Choroid plexus epithelial cell (primary cell): ENCODE results near the gene FOS.

ENCODE experiments used
- DNase-seq: peaks from one replicate; pipeline ENCODE4 v3.0.0-alpha.2; 2010; ENCODE audit warnings: low read depth
- H3K4me3 ChIP-seq: 2 replicates; pipeline ENCODE4 v1.5.1; 2011; ENCODE audit warnings: low read depth, mild to moderate bottlenecking, control low read depth, low read length, moderate library complexity
- CTCF ChIP-seq: conservative IDR thresholded peaks from 2 replicates; pipeline ENCODE4 v1.5.1; 2011; ENCODE audit warnings: low read depth, mild to moderate bottlenecking, control low read depth, inconsistent platforms, low read length, moderate library complexity

Gene FOS

GRCh38 chr14:75252254-75252837 is 26.3 kb upstream of the FOS start:
- no peak overlapping the region for H3K4me3 ChIP-seq
- no peak for DNase-seq

GRCh38 chr14:75254381-75254822 is 24.2 kb upstream of the FOS start:
- TF ChIP-seq CTCF, result no peak
- DNase-seq, result no peak
- H3K4me3 ChIP-seq, result no peak overlapping the region

More at GRCh38 chr14:75252254-75252837, 26.3 kb upstream of the FOS start:
- no peak for TF ChIP-seq CTCF

- TF ChIP-seq CTCF, result no peak
Observed at GRCh38 chr14:75254901-75255584, 23.6 kb upstream of the FOS start.

GRCh38 chr14:75258079-75258802 is 20.4 kb upstream of the FOS start:
- TF ChIP-seq CTCF, result no peak
- H3K4me3 ChIP-seq, result peak overlapping the region; percentile 47
- DNase-seq, result peak; percentile 61

More at GRCh38 chr14:75254901-75255584, 23.6 kb upstream of the FOS start:
- H3K4me3 ChIP-seq, result no peak overlapping the region
- DNase-seq, result no peak

GRCh38 chr14:75258803-75259509 is 19.7 kb upstream of the FOS start:
- peak; percentile 100 for DNase-seq
- peak overlapping the region; percentile 56 for H3K4me3 ChIP-seq
- no peak for TF ChIP-seq CTCF

- peak overlapping the region; percentile 56 for H3K4me3 ChIP-seq
- peak; percentile 89 for DNase-seq
- peak; percentile 52 for TF ChIP-seq CTCF
Observed at GRCh38 chr14:75259510-75259855, 19.1 kb upstream of the FOS start.
